GM18505 (cell line): ENCODE results near the gene DYNC2H1.

Experiments
- ATAC-seq: cut with Tn5 transposase; IDR thresholded peaks from one replicate; pipeline ENCODE4 v1.9.1; 2021; ENCODE audit not compliant: unreplicated experiment
- POLR2A ChIP-seq: IDR thresholded peaks from 4 replicates; pipeline ENCODE4 v1.6.1; 2011; ENCODE audit warnings: borderline replicate concordance; ENCODE audit not compliant: insufficient read depth, insufficient read length; ENCODE audit errors: extremely low read depth

DYNC2H1 gene

GRCh38 chr11:103497268-103497667 lies 388.0 kb downstream of the DYNC2H1 start:
- TF ChIP-seq POLR2A = no peak
- no peak for ATAC-seq

DNA sequence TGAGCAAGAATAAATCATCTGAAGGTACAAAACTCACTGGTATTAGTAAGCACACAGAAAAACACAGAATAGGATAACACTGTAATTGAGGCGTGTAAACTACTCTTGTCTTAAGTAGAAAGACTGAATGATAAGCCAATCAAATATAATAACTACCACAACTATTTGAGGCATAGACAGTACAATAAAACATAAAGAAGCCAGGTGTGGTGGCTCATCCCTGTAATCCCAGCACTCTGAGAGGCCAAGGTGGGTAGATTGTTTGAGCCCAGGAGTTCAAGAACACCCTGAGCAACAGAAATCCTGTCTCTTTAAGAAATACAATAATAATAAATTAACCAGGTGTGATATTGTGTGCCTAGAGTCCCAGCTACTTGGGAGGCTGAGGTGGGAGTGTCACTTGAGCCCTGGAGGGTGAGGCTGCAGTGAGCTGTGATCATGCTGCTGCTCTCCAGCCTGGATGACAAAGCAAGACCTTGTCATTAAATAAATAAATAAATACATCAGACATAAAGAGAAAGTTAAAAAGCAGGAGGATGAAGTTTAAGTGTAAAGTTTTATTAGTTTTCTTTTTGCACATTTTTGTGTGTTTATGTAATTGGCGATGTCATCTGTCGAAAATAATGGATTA lies 390.6 kb downstream of the DYNC2H1 start:
- TF ChIP-seq POLR2A = no peak
- ATAC-seq = no peak

DNA sequence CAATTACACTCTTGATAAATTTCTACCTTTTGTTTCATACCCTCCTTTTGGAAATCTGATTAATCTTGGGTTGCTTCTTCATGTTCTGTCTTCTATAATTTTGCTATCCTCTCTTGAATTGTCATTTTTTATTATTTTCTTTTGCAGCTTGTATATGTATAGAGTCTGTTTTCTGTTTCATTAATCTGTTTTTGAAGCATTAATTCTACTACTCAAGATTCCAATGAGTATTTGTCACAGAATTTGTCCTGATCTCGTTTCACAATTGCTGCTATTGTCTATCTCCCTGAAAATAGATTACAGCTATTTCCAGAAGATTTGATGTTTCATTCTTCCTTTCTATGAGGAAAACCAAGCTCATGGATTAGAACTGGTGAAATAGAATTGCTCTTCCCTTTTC lies 406.1 kb downstream of the DYNC2H1 start:
- ATAC-seq = no peak
- no peak for TF ChIP-seq POLR2A

DNA sequence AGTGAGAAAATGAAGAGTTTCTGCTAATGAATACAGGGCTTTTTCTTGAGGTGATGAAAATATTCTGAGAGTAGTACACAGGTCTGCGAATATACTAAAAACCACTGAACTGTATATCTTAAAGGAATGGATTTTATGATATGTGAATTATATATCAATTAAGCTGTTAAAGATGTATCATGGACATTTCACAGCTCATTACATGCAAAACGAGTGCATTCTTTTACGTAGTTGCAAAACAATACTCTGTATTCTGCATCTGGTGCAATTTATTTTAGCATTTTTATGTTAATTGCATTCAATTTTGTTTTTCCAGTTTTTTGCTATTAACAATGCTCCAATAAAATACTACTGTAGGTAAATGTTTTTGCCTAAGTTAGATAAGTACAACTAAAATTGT lies 411.6 kb downstream of the DYNC2H1 start:
- no peak for TF ChIP-seq POLR2A
- ATAC-seq = no peak

DNA sequence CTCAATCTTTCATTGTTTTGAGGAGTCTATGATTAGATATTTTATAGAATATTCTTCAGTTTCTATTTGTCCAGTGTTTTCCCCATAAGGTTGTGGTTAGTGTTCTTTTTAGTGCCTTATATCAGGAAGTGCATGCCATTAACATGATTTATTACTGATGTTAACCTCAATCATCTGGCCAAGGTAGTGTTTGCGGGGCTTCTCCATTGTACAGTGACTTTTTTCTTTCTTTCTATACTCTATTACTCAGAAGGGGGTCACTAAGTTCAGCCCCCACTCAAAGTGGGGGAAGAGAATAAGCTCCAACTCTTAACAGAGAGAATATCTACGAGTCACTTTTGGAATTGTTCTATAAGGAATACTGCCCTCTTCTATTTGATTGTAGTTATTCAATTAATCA lies 415.8 kb downstream of the DYNC2H1 start:
- TF ChIP-seq POLR2A = no peak
- no peak for ATAC-seq

- TF ChIP-seq POLR2A = no peak
- ATAC-seq = no peak
These were observed 418.8 kb downstream of the DYNC2H1 start for GRCh38 chr11:103528046-103528445.

DNA sequence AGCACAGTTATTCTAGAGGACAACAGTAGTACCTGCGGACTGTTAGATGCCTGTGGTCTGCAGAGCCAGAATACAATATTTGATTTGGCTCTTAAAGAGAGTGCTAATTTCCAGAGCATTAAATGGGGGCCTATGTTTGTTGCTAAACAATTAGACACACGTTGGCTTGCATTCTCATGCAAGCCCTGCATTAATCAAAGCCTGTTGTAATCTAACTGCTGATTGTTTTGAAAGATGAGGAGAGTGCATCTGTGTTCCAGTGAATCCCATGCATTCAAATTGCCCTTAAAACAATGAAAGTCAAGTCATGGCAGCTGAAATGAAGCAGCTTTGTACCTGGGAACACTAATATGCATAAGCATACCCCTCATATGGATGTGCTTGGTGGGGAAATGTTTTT lies 419.4 kb downstream of the DYNC2H1 start:
- ATAC-seq = no peak
- no peak for TF ChIP-seq POLR2A

DNA sequence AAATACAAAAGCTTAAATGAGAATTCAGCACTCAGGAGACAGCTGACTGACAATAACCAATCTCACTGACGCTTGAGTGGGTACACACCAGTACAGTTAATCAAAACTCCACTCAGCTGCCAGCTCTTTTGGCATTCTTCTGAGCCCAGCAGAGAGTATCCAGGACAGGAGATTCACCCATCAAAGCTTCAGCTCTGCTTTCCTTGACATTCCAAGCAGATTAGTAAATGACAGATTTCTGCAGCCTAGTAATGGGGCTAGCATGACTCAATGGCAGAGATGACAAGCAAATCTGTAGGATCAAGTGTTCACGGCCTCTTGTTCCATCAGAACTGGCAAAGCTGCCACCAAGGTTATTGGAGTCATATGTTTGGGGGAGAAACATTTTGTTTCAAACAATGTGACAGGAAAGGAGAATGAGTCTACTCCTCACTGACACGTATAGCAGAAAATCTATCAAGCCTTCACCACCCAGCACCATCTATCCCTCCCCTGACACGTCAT lies 420.0 kb downstream of the DYNC2H1 start:
- ATAC-seq = no peak
- TF ChIP-seq POLR2A = no peak
